K562 (cell line): ENCODE results near the gene SLC1A4. TPM values are rescaled to one million over a fixed set of nuclear protein-coding genes. Genes with fewer than 3 reads are reported as not detected.

Experiments
- ARID1B ChIP-seq: fragments of 450-650 bp; IDR thresholded peaks from 2 replicates; pipeline ENCODE4 v1.6.1; 2016; ENCODE audit warnings: antibody characterized with exemption, mild to moderate bottlenecking, inconsistent platforms
- GABPA ChIP-seq: fragments of 200-800 bp; sonication (Bioruptor generic); conservative IDR thresholded peaks from 2 replicates; pipeline ENCODE4 v1.6.1; 2016; ENCODE audit warnings: low read depth, missing genetic modification characterization, missing compliant biosample characterization
- IFI16 ChIP-seq: fragments of 250-450 bp; sonication (Bioruptor Pico); IDR thresholded peaks from 2 replicates; pipeline ENCODE4 v2.1.2; 2022; ENCODE audit warnings: mild to moderate bottlenecking, inconsistent platforms
- KDM4B ChIP-seq, 2 experiments: fragments of 450-650 bp in 1 of 2; sonication (generic) in 1 of 2; IDR thresholded peaks; 2 replicates each; pipeline ENCODE4 v1.6.1; 2016 to 2017; ENCODE audit warnings: borderline replicate concordance in 2 of 2, antibody characterized with exemption in 1 of 2, low read depth in 1 of 2, mild to moderate bottlenecking in 1 of 2
- MCM2 ChIP-seq: fragments of 450-650 bp; IDR thresholded peaks from 2 replicates; pipeline ENCODE4 v1.6.1; 2017; ENCODE audit warnings: low read depth, mild to moderate bottlenecking
- MCM5 ChIP-seq: fragments of 450-650 bp; IDR thresholded peaks from 2 replicates; pipeline ENCODE4 v1.6.1; 2016; ENCODE audit warnings: low read depth
- RBM39 ChIP-seq: fragments of 200-400 bp; formaldehyde crosslinking; optimal IDR thresholded peaks from 2 replicates; pipeline ENCODE3; 2018; ENCODE audit warnings: low read depth, low read length
- SNIP1 ChIP-seq: fragments of 450-650 bp; IDR thresholded peaks from 2 replicates; pipeline ENCODE4 v1.7.1; 2017; ENCODE audit warnings: low read depth, mild to moderate bottlenecking
- SP2 ChIP-seq: IDR thresholded peaks from 2 replicates; pipeline ENCODE4 v1.6.1; 2011; ENCODE audit warnings: mild to moderate bottlenecking, low read depth, low read length, moderate library complexity; ENCODE audit not compliant: poor library complexity, severe bottlenecking; ENCODE audit errors: extremely low read depth
- TSHZ1 ChIP-seq: fragments of 250-450 bp; sonication (Bioruptor Pico); IDR thresholded peaks from 2 replicates; pipeline ENCODE4 v1.4.0; 2020; ENCODE audit warnings: mild to moderate bottlenecking, moderate library complexity
- ZBTB1 ChIP-seq: sonication (generic); formaldehyde crosslinking; IDR thresholded peaks from 2 replicates; pipeline ENCODE4 v1.8.1; 2023; ENCODE audit warnings: missing genetic modification reagents, low read depth, mild to moderate bottlenecking, borderline replicate concordance
- ZFP36 ChIP-seq: fragments of 150-350 bp; IDR thresholded peaks from 2 replicates; pipeline ENCODE4 v1.6.1; 2018; ENCODE audit warnings: low read length, low read depth; ENCODE audit not compliant: partially characterized antibody
- ZNF239 ChIP-seq: fragments of 250-450 bp; sonication (Bioruptor Pico); IDR thresholded peaks from 2 replicates; pipeline ENCODE4 v1.4.0; 2020; ENCODE audit warnings: mild to moderate bottlenecking
- polyA plus RNA-seq, 8 experiments: library from polyadenylated mRNA; depleted of rRNA in 4 of 8; stranded (reverse) in 5 of 8; unstranded in 3 of 8; fragments of >200 nt; fragmentation: Nextera tagmentation in 2 of 8; fragmentation: Illumina TruSeq in 1 of 8; extraction: Ambion mirVana in 2 of 8; extraction: Trizol in 1 of 8; gene quantifications; 2 replicates each; pipeline versions ENCODE4 v1.2.1 to v1.2.3, GENCODE V29; 2011 to 2014; ENCODE audit warnings: inconsistent platforms in 1 of 8, missing spikeins in 1 of 8
- total RNA-seq, 7 experiments: library from RNA; depleted of rRNA in 6 of 7; stranded (reverse); fragments of >200 nt in 6 of 7; fragmentation: Illumina TruSeq in 2 of 7; extraction: Trizol in 2 of 7; gene quantifications; 2 replicates each; pipeline versions ENCODE4 v1.2.1 to v1.2.3, GENCODE V29; 2011 to 2021; ENCODE audit warnings: low replicate concordance in 1 of 7
- TF ChIP-seq, protein P1 (sequence below): fragments of 200-600 bp; sonication (generic); IDR thresholded peaks from one replicate; pipeline ENCODE4 v1.6.1; 2012; ENCODE audit warnings: mild to moderate bottlenecking, low read depth, low read length, inconsistent platforms

Gene SLC1A4
- total and polyA plus RNA-seq, 9 of the 15 experiments (the other 6 are each of a cell fraction or from before 2014, with no cell fraction given): 4.4 to 24.0 (median 10.9) TPM

DNA sequence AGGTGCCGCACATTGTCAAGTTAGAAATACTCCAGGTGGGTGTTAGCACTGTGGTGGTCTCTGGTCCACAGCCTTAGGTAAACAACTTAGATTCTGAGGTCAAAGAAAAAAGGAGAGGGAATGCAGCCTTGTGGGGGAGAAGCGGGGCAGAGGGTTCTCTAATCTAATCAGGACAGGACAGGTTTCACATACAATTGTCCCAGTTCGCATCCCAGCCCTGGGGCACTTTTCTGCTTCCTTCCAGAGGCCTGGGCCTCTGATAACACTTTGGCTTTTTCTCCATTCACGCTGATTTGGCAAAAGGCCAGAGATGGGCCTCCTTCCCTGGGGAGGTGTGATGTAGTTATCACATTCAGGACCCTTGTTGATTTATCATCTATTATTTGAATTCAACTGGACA, 32.5 kb downstream of the SLC1A4 start (continued):
- TF ChIP-seq, protein P1, sequence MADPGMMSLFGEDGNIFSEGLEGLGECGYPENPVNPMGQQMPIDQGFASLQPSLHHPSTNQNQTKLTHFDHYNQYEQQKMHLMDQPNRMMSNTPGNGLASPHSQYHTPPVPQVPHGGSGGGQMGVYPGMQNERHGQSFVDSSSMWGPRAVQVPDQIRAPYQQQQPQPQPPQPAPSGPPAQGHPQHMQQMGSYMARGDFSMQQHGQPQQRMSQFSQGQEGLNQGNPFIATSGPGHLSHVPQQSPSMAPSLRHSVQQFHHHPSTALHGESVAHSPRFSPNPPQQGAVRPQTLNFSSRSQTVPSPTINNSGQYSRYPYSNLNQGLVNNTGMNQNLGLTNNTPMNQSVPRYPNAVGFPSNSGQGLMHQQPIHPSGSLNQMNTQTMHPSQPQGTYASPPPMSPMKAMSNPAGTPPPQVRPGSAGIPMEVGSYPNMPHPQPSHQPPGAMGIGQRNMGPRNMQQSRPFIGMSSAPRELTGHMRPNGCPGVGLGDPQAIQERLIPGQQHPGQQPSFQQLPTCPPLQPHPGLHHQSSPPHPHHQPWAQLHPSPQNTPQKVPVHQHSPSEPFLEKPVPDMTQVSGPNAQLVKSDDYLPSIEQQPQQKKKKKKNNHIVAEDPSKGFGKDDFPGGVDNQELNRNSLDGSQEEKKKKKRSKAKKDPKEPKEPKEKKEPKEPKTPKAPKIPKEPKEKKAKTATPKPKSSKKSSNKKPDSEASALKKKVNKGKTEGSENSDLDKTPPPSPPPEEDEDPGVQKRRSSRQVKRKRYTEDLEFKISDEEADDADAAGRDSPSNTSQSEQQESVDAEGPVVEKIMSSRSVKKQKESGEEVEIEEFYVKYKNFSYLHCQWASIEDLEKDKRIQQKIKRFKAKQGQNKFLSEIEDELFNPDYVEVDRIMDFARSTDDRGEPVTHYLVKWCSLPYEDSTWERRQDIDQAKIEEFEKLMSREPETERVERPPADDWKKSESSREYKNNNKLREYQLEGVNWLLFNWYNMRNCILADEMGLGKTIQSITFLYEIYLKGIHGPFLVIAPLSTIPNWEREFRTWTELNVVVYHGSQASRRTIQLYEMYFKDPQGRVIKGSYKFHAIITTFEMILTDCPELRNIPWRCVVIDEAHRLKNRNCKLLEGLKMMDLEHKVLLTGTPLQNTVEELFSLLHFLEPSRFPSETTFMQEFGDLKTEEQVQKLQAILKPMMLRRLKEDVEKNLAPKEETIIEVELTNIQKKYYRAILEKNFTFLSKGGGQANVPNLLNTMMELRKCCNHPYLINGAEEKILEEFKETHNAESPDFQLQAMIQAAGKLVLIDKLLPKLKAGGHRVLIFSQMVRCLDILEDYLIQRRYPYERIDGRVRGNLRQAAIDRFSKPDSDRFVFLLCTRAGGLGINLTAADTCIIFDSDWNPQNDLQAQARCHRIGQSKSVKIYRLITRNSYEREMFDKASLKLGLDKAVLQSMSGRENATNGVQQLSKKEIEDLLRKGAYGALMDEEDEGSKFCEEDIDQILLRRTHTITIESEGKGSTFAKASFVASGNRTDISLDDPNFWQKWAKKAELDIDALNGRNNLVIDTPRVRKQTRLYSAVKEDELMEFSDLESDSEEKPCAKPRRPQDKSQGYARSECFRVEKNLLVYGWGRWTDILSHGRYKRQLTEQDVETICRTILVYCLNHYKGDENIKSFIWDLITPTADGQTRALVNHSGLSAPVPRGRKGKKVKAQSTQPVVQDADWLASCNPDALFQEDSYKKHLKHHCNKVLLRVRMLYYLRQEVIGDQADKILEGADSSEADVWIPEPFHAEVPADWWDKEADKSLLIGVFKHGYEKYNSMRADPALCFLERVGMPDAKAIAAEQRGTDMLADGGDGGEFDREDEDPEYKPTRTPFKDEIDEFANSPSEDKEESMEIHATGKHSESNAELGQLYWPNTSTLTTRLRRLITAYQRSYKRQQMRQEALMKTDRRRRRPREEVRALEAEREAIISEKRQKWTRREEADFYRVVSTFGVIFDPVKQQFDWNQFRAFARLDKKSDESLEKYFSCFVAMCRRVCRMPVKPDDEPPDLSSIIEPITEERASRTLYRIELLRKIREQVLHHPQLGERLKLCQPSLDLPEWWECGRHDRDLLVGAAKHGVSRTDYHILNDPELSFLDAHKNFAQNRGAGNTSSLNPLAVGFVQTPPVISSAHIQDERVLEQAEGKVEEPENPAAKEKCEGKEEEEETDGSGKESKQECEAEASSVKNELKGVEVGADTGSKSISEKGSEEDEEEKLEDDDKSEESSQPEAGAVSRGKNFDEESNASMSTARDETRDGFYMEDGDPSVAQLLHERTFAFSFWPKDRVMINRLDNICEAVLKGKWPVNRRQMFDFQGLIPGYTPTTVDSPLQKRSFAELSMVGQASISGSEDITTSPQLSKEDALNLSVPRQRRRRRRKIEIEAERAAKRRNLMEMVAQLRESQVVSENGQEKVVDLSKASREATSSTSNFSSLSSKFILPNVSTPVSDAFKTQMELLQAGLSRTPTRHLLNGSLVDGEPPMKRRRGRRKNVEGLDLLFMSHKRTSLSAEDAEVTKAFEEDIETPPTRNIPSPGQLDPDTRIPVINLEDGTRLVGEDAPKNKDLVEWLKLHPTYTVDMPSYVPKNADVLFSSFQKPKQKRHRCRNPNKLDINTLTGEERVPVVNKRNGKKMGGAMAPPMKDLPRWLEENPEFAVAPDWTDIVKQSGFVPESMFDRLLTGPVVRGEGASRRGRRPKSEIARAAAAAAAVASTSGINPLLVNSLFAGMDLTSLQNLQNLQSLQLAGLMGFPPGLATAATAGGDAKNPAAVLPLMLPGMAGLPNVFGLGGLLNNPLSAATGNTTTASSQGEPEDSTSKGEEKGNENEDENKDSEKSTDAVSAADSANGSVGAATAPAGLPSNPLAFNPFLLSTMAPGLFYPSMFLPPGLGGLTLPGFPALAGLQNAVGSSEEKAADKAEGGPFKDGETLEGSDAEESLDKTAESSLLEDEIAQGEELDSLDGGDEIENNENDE: no peak
- TF ChIP-seq MCM5 (no peak), ZBTB1 (CRISPR knock-in tag) (no peak), KDM4B (IDR thresholded peaks at IDR 0.05; ENCODE audit: borderline replicate concordance in 2 of 2, low read depth in 1 of 2) (no peak), ZFP36 (no peak), MCM2 (no peak), GABPA (tag) (no peak), IFI16 (CRISPR knock-in tag) (no peak), ZNF239 (CRISPR knock-in tag) (no peak), TSHZ1 (CRISPR knock-in tag) (no peak), SP2 (no peak), ARID1B (peak; percentile 99), SNIP1 (no peak), RBM39 (no peak)
